HG02763 (cell line): Measurements from ENCODE around the gene GIPC3.

Experiments
- ATAC-seq: cut with Tn5 transposase; IDR thresholded peaks from one replicate; pipeline ENCODE4 v1.9.1; 2021; ENCODE audit warnings: mild to moderate bottlenecking, moderate library complexity; ENCODE audit not compliant: unreplicated experiment

GIPC3 gene

GRCh38 chr19:3585301-3586126, at the start of gene GIPC3:
Gene GIPC3, plus strand, starts transcription at chr19:3585478. Its CDS starts 120 bp downstream, at chr19:3585598.
- no peak for ATAC-seq

- ATAC-seq = no peak
These were observed 49.7 kb upstream of the GIPC3 start for GRCh38 chr19:3535563-3535965.

DNA sequence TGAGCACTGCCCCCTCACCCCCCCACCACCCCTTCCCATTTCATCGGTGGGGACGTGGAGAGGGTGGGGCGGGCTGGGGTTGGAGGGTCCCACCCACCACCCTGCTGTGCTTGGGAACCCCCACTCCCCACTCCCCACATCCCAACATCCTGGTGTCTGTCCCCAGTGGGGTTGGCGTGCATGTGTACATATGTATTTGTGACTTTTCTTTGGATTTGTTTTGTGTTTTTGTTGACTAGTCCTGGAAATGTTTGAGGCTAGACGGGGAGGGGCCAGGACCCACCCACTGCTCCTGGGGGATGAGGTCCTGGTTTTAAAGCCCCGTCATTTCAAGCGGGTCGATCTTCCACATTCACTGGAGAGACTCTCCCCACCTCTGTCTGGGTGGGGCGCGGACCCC, 49.3 kb upstream of the GIPC3 start:
- ATAC-seq = no peak

DNA sequence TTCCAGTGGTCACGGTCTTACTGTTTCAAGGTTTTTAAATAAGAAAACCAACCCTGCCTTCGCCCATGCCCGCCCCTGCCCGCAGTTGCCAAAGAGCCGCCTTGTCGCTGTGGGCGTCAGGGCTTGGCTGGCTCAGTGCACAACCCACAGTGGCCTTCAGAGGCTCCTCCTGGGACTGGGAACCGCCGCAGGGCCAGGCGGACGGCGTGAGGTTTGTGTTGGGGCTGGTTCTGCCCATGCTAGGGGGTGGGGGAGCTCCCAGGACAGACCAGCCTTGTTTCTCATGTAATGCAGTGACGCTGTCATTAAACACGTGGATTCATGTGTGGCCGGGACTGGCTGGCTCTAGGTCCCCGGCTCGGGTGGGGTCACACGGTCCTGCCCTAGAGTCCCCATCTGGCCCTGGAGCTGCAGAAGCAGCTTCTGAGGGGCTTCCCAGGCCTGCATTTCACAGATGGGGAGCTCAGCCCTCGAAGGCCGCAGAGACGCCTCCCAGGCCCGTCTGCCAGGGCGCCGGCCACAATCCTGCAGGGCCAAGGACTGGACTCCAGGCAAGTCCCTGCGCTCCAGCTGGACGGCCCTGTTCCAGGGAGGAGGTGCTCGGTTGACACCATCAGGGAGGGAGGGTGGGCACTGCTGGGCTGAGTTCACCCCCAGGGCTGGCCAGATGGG, 48.7 kb upstream of the GIPC3 start:
- ATAC-seq = no peak

- no peak for ATAC-seq
These were observed 48.2 kb upstream of the GIPC3 start for GRCh38 chr19:3537101-3537437.

DNA sequence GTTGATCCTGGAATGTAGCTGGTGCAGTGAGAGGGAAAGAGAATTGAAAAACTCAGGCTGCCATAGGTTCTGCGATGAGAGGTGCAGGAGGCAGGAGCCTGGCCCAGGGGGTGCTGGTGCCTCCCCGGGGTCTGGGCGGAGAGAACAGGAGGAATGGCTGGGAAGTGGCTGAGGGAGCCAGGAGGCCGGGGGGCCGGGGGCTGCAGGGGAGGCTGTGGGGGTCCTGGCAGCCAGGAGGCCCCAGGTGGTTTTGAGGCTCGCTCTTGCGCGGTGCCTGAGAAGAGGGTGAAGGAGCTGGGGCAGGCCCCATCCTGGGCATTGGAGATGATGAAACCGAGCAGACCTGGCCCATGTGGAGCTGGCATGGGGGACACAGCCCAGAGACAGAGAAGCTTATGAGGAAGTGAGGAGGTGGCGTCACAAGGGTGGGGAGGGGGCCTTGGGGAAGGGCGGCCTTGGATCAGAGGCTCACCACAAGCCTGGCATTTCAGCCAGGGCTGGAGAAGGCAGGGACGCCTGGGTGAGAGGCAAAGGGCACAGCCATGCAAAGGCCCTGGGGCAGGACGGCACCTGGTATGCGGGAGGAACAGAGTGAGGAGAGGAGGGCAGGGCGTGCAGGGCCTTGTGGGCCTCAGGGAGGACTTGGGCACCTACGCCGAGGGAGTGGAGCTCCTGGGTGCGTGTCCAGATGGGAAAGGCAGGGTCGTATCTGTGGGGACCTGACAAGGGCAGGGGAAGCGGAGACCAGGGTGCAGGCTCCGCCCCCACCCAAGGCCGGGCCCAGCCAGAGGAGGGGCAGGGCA, 47.6 kb upstream of the GIPC3 start:
- no peak for ATAC-seq

GRCh38 chr19:3538258-3538929, 46.9 kb upstream of the GIPC3 start:
- ATAC-seq = no peak

GRCh38 chr19:3538965-3539755, 46.1 kb upstream of the GIPC3 start, which contains the start of gene TEKTIP1:
Gene TEKTIP1, plus strand, starts transcription at chr19:3539174. Its CDS starts 4 bp downstream, at chr19:3539178.
- ATAC-seq = no peak

GRCh38 chr19:3539756-3540118, 45.5 kb upstream of the GIPC3 start:
- no peak for ATAC-seq

DNA sequence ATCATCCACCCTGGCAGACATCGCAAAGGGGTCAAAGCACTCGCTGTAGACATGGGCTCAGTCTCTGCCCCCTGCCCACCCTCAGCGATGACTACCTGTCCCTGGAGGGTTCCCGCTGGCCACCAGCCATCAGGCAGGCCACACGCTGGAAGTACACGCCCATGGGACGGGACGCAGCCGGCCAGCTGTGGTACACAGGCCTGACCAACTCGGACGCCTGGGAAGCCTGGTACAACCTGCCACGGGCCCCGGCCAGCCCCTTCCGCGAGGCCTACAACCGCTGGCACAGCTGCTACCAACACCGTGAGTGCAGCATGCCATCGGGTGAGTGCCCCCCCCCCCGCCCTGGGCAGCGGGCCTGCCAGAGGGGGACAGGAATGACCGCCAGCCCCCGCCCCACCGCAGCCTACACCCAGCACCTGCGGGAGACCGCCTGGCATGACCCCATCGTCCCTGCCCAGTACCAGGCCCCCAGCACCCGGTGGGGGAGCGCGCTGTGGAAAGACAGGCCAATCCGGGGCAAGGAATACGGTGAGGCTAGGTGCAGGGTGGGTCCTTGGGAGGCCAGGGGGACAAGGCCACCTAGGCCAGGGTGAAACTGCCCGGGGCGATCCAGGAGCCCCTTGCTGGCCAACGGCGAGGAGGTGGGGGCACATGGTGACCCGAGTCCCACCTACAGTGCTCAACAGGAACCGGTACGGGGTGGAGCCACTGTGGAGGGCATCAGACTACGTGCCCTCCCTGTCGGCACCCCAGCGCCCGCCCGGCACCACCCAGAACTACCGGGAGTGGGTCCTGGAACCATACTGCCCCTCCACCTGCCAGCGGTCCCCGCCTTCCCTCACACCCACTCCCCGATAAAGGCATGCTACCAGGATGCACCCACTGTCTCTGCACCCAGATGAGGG, 41.9 kb upstream of the GIPC3 start:
- no peak for ATAC-seq

GRCh38 chr19:3544058-3544376, 41.3 kb upstream of the GIPC3 start:
- no peak for ATAC-seq

GRCh38 chr19:3544742-3545668, 40.3 kb upstream of the GIPC3 start:
- ATAC-seq = no peak

GRCh38 chr19:3545669-3546034, 39.6 kb upstream of the GIPC3 start:
- ATAC-seq = no peak

DNA sequence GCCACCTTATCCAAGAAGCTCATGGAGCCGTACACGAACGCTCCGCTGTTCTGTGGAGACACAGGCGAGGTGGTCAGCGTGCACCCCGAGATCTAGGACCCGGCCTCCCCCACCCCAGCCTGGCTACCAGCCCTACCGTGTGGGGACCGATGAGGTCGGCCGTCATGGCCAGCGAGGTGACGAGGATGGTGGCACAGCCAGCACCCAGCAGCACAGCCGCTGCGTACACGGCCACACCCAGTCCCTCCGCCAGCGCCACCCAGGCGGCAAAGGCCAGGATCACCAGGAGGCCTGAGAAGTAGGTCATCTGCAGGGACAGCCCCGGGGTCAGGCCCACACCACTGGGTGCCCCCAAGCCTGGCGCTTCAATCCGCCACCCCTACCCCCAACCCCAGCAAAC, 39.2 kb upstream of the GIPC3 start:
- ATAC-seq = no peak

DNA sequence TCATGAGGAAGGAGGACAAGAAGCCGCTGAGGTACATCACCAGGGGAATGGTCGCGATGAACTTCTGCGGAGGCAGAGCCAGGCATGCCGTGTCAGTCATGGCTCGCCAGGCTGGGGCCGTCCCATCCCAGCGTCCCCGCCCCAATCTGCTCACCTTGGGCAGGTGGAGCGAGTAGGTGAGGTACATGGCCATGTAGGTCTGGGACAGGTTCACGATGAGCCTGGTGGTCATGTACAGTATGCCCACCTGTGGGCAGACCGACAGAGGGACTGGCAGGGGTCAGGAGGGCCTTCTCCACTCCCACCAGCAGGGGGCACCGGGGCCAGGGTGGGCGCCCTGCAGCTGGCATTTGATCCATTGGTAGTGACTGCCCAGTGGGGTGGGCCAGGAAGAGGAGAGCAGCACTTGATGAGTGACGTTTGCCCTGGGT, 38.0 kb upstream of the GIPC3 start:
- ATAC-seq = no peak

GRCh38 chr19:3547767-3548282, 37.5 kb upstream of the GIPC3 start:
- ATAC-seq = no peak

DNA sequence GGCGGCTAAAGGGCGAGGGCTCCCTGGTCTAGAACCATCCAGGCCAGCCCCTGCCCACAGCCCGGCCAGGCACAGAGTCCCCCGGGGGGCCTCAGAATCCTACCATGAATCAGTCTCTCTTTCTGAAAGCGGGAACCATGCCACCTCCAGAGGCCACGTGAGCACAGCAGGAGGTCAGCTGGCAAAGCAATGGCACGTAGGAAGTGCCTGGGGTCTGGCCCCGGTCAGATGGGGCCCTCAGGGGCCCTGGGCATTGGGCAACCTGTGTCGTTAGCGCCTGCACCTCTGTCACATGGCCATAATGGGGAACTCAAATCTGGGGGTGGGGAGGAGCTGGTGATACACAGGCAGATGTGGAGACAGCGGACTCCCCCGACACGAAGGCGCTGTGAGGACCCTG, 36.7 kb upstream of the GIPC3 start:
- no peak for ATAC-seq

- no peak for ATAC-seq
These were observed 35.5 kb upstream of the GIPC3 start for GRCh38 chr19:3549816-3550215.
